AG10803 (cell line): ENCODE results near the gene BASP1.

ENCODE experiments used
- DNase-seq: peaks from one replicate; pipeline ENCODE4 v3.0.0; 2010; ENCODE audit warnings: low read depth
- H3K4me3 ChIP-seq: 2 replicates; pipeline ENCODE4 v1.5.1; 2011; ENCODE audit warnings: mild to moderate bottlenecking, low read length, control low read depth
- TF ChIP-seq, protein P1 (sequence below): conservative IDR thresholded peaks from 2 replicates; pipeline ENCODE4 v1.5.1; 2011; ENCODE audit warnings: mild to moderate bottlenecking, low read length, control low read depth, inconsistent platforms

Gene BASP1

DNA sequence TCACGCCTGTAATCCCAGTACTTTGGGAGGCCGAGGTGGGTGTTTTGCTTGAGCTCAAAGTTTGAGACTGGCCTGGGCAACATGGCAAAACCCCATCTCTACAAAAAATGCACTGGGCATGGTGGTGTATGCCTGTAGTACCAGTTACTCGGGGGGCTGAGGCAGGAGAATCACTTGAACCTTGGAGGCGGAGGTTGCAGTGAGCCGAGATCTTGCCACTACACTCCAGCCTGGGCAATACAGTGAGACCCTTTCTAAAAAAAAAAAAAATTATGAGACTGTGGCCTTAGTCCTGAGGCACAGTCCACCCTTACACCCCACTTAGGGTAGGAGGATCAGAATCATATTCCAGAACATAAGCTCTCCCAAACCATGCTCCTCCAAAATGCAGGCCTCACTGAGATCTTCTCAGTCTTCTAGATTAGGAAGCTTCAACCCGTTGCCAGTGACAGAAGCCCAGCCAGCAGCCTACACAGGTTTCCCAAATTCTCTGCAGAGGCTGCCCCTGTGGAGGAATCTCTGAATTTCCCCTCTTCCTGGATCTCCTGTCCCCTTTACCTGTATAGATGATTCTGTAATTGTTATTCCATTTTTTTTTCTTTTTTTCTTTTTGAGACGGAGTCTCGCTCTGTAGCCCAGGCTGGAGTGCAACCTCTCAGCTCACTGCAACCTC lies 77.3 kb downstream of the BASP1 start:
- DNase-seq, result no peak
- TF ChIP-seq, protein P1, sequence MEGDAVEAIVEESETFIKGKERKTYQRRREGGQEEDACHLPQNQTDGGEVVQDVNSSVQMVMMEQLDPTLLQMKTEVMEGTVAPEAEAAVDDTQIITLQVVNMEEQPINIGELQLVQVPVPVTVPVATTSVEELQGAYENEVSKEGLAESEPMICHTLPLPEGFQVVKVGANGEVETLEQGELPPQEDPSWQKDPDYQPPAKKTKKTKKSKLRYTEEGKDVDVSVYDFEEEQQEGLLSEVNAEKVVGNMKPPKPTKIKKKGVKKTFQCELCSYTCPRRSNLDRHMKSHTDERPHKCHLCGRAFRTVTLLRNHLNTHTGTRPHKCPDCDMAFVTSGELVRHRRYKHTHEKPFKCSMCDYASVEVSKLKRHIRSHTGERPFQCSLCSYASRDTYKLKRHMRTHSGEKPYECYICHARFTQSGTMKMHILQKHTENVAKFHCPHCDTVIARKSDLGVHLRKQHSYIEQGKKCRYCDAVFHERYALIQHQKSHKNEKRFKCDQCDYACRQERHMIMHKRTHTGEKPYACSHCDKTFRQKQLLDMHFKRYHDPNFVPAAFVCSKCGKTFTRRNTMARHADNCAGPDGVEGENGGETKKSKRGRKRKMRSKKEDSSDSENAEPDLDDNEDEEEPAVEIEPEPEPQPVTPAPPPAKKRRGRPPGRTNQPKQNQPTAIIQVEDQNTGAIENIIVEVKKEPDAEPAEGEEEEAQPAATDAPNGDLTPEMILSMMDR, result no peak
- H3K4me3 ChIP-seq, result no peak overlapping the region

- TF ChIP-seq, protein P1, result no peak
- DNase-seq, result no peak
- no peak overlapping the region for H3K4me3 ChIP-seq
Measured at GRCh38 chr5:17295671-17296070, 78.2 kb downstream of the BASP1 start.

GRCh38 chr5:17302106-17302505 lies 84.7 kb downstream of the BASP1 start:
- no peak overlapping the region for H3K4me3 ChIP-seq
- no peak for DNase-seq
- TF ChIP-seq, protein P1, result no peak

GRCh38 chr5:17302604-17303003 lies 85.2 kb downstream of the BASP1 start:
- TF ChIP-seq, protein P1, result no peak
- DNase-seq, result peak; percentile 51
- H3K4me3 ChIP-seq, result no peak overlapping the region

DNA sequence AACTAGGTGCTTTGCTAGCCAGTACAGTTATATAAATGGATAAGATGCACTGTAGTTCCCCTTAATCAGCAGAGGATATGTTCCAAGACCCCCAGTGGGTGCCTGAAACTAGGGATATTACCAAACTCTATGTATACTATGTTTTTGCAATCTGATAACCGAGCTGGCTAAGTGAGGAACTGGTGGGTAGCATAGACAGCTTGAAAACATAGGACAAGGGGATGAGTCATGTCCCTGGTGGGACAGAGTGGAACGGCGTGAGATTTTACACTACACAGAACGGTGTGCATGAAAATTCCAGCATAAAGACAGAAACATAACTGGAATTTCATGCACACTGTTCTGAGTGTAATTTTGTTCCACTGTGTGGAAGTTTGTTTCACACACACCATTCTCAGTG lies 86.9 kb downstream of the BASP1 start:
- TF ChIP-seq, protein P1, result no peak
- no peak overlapping the region for H3K4me3 ChIP-seq
- no peak for DNase-seq

DNA sequence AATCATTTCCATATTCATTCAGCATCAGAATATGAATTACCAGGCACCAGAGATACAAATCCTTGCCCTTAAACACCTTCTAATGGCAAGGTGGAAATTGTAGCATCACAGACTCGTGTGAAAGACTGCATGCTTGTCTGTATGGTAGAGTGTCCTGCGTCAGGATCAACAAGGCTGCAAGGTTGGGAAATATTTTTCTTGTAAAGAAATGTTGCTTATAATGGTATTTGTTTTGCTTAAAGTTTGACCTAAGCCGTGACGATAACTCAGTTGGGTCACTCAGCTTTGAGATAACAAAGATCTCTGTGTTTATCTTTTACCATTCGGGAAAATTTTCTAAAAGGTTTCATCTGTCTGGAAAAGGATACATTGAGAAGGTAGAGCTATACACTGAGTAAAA lies 87.6 kb downstream of the BASP1 start:
- TF ChIP-seq, protein P1, result no peak
- DNase-seq, result no peak
- H3K4me3 ChIP-seq, result no peak overlapping the region

DNA sequence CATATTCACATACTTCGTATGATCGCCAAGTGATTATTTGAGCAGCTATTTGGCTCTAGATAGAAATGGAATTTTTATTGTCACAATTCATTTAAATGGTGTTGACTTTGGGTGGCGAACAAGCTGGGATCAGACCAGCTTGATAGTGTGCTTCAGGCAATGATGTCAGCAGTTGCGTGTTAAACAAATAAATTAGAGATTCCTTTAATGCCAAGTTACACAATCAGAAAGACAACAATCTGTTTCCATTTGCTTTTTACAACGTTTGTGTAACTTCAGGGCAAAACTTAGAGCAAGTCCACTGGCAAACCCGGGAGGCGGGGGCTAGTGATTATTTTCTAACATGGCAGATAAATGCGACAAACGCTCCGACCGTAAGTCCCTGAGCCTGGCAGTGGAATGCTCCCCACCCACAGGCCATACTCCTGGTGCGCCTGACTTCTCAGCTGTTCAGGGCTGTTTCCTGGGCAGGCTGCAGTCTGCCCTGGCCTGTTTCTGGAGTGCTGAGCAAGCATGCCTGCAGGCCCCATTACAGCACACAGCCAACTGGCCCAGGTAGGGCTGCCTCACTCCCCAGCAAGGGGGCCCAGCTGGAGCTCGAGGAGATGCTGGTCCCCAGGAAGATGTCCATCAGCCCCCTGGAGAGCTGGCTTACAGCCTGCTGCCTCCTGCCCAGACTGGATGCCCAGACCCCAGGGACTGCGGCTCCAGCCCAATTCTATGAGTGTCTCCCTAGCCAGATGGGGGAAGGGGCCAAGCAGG lies 88.7 kb downstream of the BASP1 start:
- TF ChIP-seq, protein P1, result no peak
- no peak overlapping the region for H3K4me3 ChIP-seq
- DNase-seq, result peak; percentile 77
